Testis (tissue), 2 donors: ENCODE measurements around the gene WBP1L.

ENCODE experiments used
- CTCF ChIP-seq, 3 experiments: fragments of 450-650 bp in 2 of 3; fragments of 200-600 bp in 1 of 3; sonication (generic) in 1 of 3; IDR thresholded peaks; one replicate each; pipeline ENCODE4 v1.5.1; 2016 to 2019; ENCODE audit warnings: antibody characterized with exemption in 3 of 3, mild to moderate bottlenecking in 2 of 3, moderate library complexity in 1 of 3
- POLR2A ChIP-seq: fragments of 450-650 bp; IDR thresholded peaks from one replicate; pipeline ENCODE4 v1.6.1; 2017; ENCODE audit warnings: antibody characterized with exemption, mild to moderate bottlenecking, moderate library complexity

GRCh38 chr10:102800611-102801335, 57.0 kb downstream of the WBP1L start:
- no peak for TF ChIP-seq CTCF (IDR thresholded peaks at IDR 0.05)
- no peak for TF ChIP-seq POLR2A
